NCI-H1105 treated with DMSO at 0.1 percent for 48 hours (cell line): ENCODE data around the gene NFATC1.
A peak's percentile ranks its signal among the peaks of the same experiment; 100 is the strongest.

ENCODE experiments used
- DNase-seq: peaks from one replicate; lab custom pipeline; 2025; lab: John Stamatoyannopoulos, UW

NFATC1 gene

GRCh38 chr18:79423211-79424007, 27.7 kb downstream of the NFATC1 start:
- no peak for DNase-seq

GRCh38 chr18:79424008-79424565, 28.4 kb downstream of the NFATC1 start:
- no peak for DNase-seq

GRCh38 chr18:79424880-79425568, 29.3 kb downstream of the NFATC1 start:
- DNase-seq = no peak

- no peak for DNase-seq
Measured at GRCh38 chr18:79425569-79425886, 29.8 kb downstream of the NFATC1 start.

GRCh38 chr18:79426376-79427300, 30.9 kb downstream of the NFATC1 start:
- DNase-seq = no peak

DNA sequence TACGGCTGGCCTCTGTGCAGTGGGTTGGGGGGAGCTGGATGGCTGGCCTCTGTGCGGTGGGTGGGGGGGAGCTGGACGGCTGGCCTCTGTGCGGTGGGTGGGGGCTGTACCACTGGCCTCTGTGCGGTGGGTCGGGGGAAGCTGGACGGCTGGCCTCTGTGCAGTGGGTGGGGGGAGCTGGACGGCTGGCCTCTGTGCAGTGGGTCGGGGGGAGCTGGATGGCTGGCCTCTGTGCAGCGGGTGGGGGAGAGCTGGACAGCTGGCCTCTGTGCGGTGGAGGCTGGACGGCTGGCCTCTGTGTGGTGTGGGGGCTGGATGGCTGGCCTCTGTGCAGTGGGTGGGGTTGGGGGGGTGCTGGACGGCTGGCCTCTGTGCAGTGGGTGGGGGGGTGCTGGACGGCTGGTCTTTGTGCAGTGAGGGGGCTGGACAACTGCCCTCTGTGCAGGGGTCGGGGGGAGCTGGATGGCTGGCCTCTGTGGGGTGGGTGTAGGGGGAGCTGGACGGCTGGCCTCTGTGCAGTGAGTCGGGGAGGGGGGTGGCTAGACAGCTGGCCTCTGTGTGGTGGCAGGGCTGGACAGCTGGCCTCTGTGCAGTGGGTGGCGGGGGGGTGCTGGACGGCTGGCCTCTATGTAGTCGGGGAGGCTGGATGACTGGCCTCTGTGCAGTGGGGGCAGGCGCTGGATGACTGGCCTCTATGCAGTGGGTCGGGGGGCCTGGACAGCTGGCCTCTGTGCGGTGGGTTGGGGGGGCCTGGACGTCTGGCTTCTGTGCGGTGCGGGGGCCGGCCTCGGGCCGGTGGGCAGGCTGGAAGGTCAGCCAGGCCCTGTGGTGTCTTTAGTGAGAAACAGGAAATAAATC, 31.9 kb downstream of the NFATC1 start:
- no peak for DNase-seq

- DNase-seq = no peak
Measured at GRCh38 chr18:79428287-79428686, 32.6 kb downstream of the NFATC1 start.

GRCh38 chr18:79429381-79429780, 33.7 kb downstream of the NFATC1 start:
- DNase-seq = no peak

GRCh38 chr18:79429785-79430281, 34.1 kb downstream of the NFATC1 start:
- DNase-seq = no peak

DNA sequence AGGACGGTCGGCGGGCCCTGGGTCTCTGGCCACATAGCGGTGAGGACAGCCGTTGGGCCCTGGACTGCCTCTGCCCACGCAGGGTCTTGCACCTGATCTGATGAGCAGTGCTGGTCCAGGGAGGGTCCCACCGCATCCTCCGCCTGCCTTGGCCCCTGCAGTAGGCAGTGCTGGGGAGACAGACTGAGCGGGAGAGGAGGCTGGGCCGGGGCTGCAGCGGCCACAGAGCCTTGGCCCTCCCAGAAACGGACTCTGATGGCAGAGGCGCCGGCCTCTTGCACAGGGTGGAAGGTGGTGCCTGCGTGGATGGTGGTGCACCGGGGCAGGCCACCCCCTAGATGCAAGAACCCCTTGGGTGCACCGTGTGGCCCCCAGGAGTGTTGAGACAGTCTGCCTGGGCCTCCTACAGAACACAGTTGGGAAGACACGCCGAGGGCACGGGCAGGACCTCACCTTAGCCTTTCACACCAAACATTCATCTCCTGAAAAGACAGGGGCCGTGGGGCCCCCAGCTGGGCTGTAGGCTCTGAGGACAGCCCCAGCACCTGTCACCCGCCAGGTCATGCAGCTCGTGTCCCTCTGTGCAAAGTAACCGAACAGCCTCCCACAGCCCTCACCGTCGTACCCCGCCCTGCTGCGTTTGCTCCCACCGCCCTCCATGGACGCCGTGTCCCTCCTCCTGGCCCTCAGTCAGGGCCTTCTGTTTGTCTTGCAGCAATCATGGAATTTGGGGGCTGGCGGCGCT, 36.8 kb downstream of the NFATC1 start:
- DNase-seq = no peak

DNA sequence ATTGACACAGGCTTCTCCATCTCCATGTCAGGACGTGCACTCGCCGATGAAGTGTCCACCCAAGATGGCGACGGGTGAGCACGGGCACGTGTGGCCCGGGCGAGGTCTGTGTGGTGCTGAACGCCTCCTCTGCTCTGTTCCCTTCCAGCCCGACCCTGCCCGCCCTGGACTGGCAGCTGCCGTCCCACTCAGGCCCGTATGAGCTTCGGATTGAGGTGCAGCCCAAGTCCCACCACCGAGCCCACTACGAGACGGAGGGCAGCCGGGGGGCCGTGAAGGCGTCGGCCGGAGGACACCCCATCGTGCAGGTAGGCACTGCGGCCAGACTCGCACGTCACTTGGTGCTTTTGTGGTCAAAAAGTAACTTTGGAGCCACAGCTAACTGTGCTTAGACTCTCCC, 37.7 kb downstream of the NFATC1 start:
- DNase-seq = no peak

DNA sequence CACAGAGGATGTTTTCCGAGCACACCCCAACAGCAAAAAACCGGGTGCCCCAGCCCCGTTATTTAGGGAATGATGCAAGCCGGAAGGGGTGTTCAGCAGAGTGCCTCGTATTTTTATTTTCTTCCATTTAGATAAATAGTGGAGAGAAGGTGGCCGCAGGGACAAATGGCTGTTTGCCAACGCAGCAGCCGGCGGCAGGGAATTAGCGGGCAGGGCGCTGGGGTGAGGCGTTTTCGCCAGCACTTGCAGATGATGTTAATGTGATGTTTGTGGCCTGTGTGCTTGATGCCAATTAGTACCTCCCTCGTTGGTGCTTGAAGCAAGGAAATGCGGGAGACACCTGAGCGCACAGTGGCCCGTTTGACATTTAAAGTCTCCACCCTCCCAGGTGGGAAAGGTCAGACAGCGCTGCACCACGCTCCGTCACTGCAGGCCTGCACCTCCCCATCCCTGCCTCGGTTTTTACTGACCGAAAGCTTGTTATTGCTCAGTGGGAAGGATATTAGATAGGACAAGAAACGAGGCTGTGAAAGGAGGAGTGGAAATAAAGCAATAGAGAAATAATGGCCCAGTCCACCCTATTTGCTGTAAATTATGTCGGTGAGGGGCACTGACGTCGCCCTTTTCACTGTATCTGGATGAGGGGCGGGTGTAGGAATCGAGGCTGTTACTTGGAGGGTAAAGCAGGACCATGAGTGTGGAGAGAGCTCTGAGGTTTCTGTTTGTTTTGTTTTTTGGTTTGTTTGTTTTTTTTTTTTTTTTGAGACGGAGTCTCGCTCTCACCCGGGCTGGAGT, 39.1 kb downstream of the NFATC1 start:
- peak; percentile 94 for DNase-seq

DNA sequence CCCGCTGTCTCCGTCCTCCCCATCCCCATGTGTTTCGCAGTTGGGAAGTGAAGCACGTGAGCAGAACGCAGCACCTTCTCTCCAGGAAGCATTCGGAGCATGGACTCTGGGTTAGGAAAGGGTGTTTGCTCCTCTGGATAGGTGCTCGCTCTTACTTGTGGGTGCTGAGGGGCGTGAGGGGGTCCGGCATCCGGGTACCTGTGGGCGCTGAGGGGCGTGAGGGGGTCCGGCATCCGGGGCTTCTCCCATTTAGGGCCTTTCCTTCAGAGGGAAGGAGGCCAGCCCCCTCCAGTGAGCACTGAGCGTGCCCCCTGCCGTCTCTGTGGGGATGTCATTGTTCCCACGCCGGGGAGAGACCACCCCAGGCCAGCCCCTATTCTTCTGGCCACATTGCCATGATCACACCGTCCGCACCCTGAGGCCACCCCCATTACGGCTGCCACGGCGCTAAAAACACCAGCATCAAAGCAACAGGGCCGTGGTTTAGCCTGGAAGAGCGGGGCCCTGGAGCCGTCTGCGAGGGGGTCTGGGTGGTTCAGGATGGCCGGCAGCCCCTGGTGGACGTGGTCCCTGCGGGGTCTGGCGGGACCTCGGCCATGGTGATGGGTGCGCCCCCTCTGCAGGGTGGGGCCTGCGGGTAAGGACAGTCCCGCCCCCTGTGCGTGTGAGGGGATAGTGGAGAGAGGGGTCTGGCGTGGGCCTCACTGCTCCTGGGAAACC, 41.0 kb downstream of the NFATC1 start:
- DNase-seq = no peak

- no peak for DNase-seq
Measured at GRCh38 chr18:79438089-79438897, 42.6 kb downstream of the NFATC1 start.

DNA sequence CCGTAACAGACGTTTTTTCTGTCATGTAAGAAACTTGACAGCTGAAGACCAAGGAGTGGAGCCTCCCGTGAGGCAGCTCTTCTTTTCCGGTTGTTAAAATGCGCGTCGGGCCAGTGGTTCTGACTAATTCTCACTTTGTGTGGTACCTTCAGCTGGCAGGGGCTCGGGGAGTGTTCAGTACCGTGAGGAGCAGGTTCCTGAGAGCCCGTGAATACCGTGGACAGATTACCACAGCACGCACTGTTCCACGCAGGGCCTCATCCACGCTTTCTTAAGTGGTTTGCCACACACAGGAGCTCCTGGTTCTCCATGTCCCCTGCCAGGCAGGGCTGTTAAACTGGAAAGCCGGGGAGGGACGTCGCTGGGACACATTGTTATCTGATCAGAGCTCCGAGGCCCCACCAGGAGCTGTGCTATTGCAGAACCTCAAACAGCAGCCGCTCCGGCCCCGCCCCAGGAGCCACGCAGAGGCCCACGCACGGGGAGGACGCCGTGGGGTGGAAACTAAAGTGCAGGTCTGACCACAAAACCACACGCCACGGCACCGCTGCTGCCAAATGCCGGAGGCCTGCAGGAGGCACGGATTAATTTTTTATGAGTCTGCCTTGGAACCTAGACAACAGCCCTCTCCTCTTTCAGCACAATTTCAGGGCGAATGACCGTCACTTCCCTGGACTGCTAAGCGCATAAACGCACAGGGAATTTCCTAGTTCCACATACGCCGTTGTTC, 43.3 kb downstream of the NFATC1 start:
- DNase-seq = no peak

DNA sequence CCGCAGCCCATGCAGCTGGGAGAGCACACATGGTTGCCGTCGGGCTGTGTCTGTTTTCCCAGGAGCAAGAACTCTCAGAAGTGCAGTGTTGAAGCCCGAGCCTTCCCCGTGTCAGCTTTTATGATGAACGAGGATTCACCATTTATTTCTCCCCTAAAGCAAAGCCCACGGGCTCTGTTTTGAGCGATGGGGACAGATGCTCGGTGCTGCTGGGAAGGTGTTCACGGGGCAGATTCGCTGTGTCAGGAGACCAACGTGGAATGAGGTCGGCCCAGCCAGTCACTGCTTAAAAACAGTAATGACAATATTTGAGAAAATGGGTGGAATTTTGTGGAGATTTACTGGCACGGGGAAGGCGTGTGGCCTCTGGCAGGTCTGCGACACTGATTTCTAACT, 43.9 kb downstream of the NFATC1 start:
- no peak for DNase-seq

GRCh38 chr18:79440316-79441110, 44.8 kb downstream of the NFATC1 start:
- DNase-seq = no peak
